NK-92 (cell line): ENCODE measurements around the gene LRRC27.

Experiments
- DNase-seq: peaks from one replicate; lab custom pipeline; 2025; ENCODE audit not compliant: unreplicated experiment; lab: John Stamatoyannopoulos, UW

The LRRC27 gene

GRCh38 chr10:132410779-132411532 is 79.0 kb downstream of the LRRC27 start:
- DNase-seq, result no peak

DNA sequence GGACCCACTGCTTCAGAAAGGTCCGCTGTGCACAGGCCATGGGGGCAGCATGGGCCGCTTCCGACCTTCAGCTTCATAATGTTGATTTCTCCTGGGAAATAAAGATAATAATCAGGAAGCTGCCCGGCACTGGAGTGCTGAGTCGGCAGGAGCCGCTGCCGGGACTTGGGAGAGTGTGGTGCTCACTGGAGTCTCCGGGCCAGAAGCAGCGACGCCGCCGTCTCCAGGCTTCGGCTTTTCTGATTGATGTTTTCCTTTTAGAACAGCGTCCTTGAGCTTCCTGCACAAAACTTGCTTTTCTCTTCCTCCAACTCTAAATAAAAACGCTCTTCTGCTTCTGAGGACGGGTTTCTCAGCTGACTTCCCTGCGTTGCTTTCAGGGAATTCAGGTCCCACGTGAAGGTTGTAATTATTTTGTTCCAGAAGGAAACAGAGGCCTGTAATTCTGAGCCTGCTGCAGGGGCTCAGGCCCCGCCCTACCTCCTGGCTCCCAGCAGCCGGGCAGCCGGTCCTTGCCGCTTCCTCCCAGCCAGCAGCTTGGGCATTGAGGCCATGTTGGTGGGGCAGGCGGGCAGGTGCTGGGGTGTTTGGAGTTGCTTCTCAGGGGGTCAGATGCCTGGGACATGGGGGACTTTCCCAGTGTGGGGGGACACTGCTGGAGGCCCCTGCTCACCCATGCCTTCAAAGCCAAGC is 79.7 kb downstream of the LRRC27 start:
- no peak for DNase-seq

DNA sequence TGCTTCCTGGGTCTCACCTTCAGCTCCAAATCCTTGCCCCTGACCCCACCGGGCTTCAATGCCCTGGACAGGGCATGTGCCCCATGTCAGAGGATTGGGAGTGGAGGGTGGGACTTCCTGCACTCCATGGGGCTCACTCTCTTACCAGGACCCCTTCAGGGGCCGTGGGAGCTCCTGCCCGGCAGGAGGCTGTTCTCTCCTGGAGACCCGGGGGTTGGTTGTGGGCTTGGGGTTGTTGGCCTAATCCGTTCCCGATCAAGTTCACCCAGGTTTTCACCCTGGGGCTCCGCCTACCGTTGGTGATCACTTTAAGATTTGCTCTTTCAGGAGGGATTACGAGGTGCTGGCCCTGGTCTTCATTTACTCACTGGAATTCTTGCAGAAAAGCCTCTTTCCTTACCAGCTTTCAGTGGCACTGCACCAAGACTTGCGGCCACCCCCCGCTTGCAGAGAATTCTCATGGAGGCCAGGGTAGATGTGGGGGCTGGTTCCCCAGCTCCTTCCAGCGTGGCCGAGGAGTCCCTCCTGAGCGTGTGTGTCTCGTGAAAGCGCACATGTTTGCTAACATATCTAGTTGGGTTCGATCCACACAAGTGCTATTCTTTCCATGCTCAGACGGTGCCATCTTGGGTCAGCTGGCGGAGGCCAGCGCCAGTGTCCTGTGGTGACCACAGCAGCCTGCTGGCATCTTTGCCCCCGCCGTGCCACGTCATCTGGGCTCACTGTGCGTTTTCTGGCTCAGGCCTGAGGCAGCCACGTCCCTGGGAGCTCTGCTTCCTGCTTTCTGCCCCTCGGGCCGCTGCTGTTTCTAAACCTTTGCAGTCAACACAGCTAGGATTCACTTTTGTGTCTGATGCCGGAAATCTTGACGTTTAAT is 80.6 kb downstream of the LRRC27 start:
- DNase-seq, result no peak

DNA sequence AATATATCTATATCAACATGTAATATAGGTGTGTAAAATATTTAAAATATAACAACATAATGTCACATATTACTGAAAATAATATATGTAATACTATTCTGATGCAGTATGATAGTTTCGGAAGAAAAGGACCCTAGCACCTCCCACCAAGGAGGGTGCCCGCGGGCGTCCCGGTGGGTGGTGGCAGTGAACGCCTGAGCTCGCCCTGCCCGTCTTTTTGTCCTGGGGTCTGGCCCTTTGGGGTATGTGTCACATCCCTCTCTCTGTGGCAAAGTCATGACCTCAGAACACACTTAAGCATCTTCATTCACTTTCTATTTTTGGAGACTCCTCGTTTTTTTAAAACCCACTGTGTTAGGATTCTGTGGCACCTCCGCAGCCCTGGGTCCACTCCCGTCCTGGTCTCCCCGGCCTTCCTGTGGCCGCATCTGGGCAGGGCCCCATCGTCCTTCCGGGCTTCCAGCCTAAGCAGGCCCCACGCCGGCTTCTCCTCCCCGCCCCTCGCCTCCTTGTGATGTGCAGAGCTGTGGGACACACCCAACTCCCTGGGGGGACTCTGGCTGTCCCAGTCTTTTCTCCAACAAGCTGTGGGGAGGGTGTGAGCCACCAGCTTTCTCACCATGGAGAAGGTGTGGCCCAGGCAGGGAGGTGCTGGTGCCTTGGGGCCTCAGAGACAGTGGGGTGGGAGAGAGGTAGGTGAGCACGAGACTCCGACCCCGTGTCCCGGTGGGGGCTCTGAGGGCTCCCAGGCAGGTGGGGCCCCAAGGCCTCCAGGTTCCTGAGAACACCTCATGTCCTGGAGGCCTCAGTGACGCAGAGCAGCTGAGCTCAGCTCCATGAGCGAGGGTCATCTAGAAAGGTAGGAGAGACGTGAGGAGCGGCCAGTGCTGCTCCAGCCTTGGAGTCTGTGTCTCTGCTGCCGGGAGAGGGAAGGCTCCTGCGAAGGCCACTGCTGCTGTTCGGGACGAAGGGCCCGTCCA is 81.5 kb downstream of the LRRC27 start:
- no peak for DNase-seq

DNA sequence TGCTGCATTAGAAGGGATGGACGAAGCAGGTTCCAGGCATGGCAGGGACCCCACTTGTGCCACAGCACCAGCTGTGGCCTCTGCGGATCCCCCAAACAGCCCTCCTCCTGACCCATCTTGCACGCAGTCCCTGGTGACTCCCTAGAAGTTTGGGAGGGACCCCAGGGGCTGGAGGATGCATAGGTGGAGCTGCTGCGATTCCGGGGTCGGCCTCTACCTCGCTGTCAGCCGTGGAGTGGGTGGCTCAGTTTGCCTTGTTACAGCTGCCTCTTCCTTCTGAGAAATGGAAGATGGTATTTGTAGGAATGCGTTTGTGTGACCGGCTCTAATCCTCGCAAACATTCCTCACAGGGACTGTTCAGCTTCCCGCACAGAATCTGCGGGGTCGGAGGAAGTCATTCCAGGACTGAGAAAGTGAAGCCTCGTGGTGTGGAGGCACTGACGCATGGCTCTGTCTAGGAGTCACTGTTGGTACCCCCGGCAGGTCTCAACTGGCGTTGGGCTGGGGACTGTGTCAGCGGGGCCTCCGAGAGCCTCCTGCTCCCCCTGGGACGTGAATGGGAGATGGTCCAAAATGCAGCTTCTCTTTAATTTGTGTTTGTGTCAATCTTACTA is 82.5 kb downstream of the LRRC27 start:
- DNase-seq, result no peak

DNA sequence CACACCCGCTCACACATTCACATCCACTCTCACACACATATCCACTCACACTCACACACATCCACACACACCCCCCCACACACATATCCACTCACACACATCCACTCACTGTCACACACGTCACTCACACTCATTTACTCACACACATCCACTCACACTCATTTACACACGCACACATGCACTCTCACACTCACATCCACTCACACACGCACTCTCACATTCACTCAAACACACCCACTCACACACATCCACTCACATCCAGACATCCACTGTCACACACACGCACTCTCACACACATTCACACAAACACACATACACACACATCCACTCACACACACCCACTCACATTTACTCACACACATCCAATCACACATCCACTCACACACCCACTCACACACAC is 83.3 kb downstream of the LRRC27 start:
- no peak for DNase-seq

DNA sequence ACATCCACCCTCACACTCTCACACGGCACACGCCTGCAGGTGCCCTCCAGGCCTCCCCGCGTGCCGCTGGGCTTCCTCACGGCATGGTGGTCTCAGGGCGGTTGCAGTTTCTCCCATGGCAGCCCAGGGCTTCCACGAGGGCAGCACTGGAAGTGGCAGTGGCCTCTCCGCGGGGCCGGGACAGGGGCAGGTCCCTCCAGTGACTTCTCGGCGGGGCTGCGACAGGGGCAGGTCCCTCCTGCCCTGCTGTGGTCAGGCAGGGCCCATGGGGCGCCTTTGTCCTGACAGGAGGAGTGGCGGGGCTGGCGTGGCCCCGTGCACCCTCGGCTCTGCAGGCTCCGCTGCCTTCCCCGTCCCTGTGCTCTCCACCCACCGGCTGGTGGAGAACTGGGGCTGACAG is 84.0 kb downstream of the LRRC27 start:
- DNase-seq, result no peak

DNA sequence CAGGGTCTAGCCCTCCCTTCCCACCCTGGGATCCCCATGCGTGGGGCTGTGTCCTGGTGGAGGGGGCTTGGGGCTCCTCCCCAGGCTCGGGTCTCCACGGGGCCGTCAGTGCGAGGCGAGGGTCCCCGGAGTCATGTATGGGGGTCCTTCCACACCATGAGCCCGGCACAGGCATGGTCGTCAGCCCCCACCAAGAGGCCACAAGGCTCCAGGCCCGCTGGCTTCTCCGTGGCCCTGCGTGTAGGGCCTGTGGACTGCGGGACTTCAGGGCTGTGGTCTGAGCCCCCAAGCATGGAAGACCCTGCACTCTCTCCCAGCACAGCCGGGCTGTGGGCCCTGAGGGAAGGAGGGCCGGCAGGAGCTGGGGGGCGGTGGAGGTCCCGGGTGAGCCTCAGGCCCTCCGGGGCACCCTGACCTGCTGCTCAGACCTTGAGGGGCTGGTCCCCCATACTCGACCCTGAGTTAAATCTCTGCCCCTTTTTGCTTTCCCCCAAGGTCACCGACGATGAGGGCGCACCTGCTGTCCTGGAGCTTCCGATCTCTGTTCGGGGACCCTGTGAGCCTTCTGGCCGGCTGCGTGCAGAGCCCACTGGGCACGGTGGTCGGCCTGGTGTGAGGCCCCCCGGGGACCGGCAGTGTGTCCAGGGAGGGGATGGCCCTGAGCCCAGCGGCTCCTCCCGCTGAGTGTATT is 84.7 kb downstream of the LRRC27 start:
- DNase-seq, result no peak

DNA sequence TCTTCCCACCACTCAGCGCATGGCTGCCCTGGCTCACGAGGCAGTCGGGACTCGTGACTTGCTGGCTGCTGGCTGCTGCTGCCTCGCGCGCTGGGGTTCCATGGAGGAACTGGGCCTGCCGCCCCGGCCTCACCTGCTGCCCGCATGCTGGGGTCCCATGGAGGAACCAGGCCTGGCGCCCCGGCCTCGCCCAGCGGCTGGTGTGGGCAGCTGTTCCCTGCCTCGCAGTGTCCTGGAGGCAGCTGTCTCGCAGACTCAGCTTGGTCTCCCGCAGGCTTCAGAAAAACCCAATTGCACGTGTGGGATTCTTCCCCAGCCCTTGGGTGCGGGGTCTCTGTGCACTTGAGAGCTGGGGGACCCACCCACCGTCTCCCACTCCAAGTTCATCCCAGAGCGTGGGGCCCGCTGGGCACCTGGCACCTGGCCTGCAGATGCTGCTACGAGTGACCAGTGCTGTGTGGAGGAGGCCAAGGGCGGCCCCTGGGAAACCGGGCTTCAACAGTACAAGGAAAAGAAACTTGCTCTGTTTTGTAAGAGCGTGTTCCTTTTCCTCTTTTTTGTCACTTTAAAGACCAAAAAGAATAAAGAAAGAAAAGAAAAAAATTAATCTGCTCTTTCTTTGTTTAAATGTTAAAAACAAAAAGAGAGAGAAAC is 85.4 kb downstream of the LRRC27 start:
- no peak for DNase-seq

GRCh38 chr10:132417957-132418441 is 86.0 kb downstream of the LRRC27 start:
- no peak for DNase-seq

DNA sequence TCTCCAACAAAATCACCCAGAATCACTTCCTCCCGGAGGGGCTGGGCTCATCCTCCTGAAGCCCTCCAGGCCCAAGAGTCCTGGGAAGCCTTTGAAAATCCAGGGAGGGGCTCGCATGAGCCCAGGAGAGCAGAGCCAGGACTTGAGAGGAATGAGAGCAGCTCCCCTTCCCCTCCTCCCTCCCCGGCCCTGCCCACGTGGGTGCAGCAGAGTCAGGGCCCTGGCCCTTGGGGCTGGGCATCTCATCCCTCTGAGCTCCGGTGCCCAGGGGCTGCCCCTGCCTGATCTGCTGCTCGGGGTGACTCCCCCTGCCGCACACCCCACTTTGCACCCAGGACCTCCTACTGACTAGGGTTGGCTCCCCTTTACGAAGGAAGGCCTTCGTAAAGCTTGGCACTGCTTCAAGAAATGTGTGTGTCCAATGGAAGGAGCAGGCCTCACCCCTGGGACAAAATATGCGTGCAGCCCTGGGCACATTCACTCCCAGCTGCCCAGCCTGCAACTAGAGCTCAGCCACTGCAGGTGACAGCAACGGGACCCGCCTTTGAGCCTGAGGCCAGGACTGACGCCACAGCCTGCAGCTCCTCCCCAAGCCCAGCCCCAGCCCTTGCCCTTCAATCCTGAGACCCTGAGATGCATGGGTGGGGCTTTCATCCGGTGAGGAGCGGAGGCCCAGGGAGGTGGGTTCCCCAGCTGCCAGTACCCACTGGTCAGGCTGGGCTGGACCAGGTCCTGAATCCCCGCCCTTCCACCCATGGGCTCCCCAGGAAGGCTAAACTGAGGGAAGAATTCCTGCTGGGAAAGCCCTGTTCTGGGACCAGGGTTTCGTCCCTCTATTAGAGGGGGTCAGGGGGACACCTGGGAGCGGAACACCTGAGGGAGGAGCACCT is 86.8 kb downstream of the LRRC27 start:
- DNase-seq, result no peak

- no peak for DNase-seq
Observed at GRCh38 chr10:132419538-132420468, 87.8 kb downstream of the LRRC27 start.

GRCh38 chr10:132420469-132420980 is 88.5 kb downstream of the LRRC27 start:
- no peak for DNase-seq

DNA sequence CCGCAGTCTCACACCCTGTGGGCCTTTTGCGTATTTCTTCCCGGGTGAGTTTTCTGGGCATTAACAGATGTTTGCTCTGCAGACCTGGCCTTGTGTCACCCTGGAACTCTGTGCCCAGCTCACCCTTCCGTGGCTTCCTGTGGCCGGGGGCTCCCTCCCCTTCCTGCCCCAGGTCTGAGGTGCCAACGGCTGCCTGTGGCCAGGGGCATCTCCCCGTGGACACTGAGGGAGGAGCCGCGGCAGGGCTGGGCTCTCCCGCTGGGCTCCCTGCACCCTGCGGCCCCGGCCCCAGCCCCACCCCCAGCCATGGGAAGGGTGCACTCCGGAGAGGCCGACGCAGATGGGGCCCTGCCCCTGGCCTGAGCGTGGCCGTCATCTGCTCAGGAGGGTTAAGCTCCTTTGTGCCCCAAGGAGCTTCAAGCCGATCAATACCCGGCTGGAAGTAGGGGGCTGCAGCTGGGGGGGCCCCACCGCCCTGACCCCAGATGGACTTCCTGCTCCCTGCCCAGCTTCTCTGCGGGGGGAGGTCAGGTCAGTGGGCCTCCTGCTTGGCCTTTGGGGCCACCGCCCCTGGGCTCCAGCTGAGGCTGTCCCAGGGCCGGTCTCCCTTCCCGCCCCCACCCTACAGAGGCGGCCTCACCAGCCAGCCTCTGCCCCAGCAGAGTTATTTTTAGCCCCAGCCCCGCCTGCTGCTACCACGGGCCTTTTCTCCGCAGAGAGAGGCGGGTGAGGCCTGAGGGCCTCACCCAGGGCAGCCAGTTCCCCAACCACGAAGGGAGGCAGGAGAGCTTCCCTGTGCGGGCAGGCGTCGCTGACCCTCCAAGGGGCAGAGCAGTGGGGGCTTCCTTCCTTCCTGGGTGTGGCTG is 89.2 kb downstream of the LRRC27 start:
- no peak for DNase-seq

DNA sequence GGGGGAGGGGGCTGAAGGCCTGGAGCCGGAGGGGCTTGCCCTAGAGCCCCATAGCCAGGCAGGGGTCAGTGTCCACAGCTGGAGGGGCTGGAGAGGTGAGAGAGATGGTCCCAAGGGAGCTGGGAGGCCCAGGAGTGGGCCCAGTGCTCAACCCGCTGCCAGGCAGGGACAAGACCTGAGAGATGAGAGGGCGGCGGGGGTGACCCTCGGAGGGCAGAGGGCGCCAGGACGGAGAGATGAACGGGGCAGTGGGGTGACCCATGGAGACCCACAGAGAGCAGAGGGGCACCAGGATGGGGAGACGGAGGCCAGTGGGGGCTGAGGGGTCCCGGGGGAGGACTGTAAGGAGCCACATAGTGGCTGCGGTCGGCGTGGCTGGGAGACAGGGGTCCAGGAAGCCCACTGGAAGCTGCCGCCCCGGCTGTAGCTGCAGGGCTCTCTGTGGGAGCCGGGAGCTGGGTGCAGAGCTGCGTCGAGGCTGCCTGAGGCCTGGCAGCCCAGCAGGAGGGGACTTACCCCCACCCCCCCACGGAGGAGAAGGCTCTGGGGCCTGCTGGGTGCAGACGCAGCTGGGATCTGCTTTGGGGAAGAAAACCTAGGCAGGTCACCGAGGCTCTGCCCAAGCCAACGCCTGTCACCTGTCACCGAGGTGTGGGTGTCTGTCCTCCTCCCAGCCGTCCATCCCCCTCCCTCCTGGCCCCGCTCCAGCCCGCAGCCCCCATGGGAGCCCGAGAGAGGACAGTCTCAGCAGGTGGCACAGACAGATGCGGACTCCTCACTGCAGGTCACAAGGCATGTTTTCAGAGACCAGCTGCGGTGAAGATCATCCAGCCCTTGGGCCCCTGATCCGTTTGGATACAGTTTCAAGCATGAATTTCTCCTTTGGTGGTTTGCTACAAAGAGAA is 90.1 kb downstream of the LRRC27 start:
- DNase-seq, result no peak
